Mesenchymal stem cell (in vitro differentiated cells and primary cell): ENCODE results near the gene MTHFD1.
"Not testable (repeated sequence)": the region's sequence is repeated elsewhere in the genome, so short reads cannot be mapped to it uniquely, and the experiment has no call there.

Experiments used
- DNase-seq: peaks from one replicate; pipeline ENCODE4 v3.0.0-alpha.2; 2013
- H2AFZ ChIP-seq: one replicate; pipeline ENCODE4 v1.6.1; 2013; ENCODE audit warnings: low read depth, mild to moderate bottlenecking, control low read depth, inconsistent platforms, low read length, moderate library complexity
- H2AK5ac ChIP-seq: 2 replicates; pipeline ENCODE4 v1.6.1; 2013; ENCODE audit warnings: low read length, moderate library complexity, mild to moderate bottlenecking, inconsistent platforms; ENCODE audit not compliant: severe bottlenecking
- H2BK120ac ChIP-seq: one replicate; pipeline ENCODE4 v1.6.1; 2013; ENCODE audit warnings: low read depth, mild to moderate bottlenecking, inconsistent platforms, low read length, moderate library complexity
- H2BK12ac ChIP-seq, 2 experiments: one replicate each; pipeline ENCODE4 v1.6.1; 2013; ENCODE audit warnings: inconsistent platforms in 2 of 2, low read length in 2 of 2, mild to moderate bottlenecking in 2 of 2, moderate library complexity in 2 of 2, control low read depth in 1 of 2
- H2BK15ac ChIP-seq: one replicate; pipeline ENCODE4 v1.6.1; 2013; ENCODE audit warnings: mild to moderate bottlenecking, low read depth, inconsistent platforms; ENCODE audit not compliant: poor library complexity, severe bottlenecking
- H2BK5ac ChIP-seq: 2 replicates; pipeline ENCODE4 v1.6.1; 2013; ENCODE audit warnings: low read depth, mild to moderate bottlenecking, low read length, control low read depth, inconsistent platforms; ENCODE audit not compliant: poor library complexity, severe bottlenecking
- H3K14ac ChIP-seq, 2 experiments: one replicate each; pipeline ENCODE4 v1.6.1; 2013; ENCODE audit warnings: inconsistent platforms in 2 of 2, low read length in 2 of 2, control low read depth in 1 of 2, mild to moderate bottlenecking in 1 of 2, moderate library complexity in 1 of 2
- H3K18ac ChIP-seq, 2 experiments: one replicate each; pipeline ENCODE4 v1.6.1; 2013; ENCODE audit warnings: inconsistent platforms in 2 of 2, low read length in 2 of 2, control low read depth in 1 of 2, low read depth in 1 of 2, mild to moderate bottlenecking in 1 of 2
- H3K23ac ChIP-seq, 2 experiments: one replicate each; pipeline ENCODE4 v1.6.1; 2013; ENCODE audit warnings: inconsistent platforms in 2 of 2, low read length in 2 of 2, mild to moderate bottlenecking in 2 of 2, moderate library complexity in 2 of 2, control low read depth in 1 of 2
- H3K27ac ChIP-seq: 2 replicates; pipeline ENCODE4 v1.5.1; 2013; ENCODE audit warnings: mild to moderate bottlenecking, moderate library complexity, low read length, control low read depth, inconsistent platforms; ENCODE audit not compliant: poor library complexity, severe bottlenecking
- H3K27me3 ChIP-seq, 2 experiments: 2 replicates each; pipeline versions ENCODE4 v1.6.1 to v1.7.0; 2013; ENCODE audit warnings: low read length in 2 of 2, mild to moderate bottlenecking in 2 of 2, moderate library complexity in 2 of 2, control low read depth in 1 of 2, inconsistent platforms in 1 of 2; ENCODE audit not compliant: control insufficient read depth in 1 of 2, insufficient read depth in 1 of 2
- H3K36me3 ChIP-seq, 2 experiments: 2 replicates each; pipeline versions ENCODE4 v1.6.1 to v1.7.0; 2013; ENCODE audit warnings: low read length in 2 of 2, control low read depth in 1 of 2, inconsistent platforms in 1 of 2, low read depth in 1 of 2, mild to moderate bottlenecking in 1 of 2; ENCODE audit not compliant: insufficient read depth in 2 of 2, control insufficient read depth in 1 of 2
- H3K4ac ChIP-seq, 2 experiments: one replicate each; pipeline ENCODE4 v1.6.1; 2013; ENCODE audit warnings: inconsistent platforms in 2 of 2, low read length in 2 of 2, mild to moderate bottlenecking in 2 of 2, moderate library complexity in 2 of 2, control low read depth in 1 of 2, low read depth in 1 of 2
- H3K4me1 ChIP-seq: 2 replicates; pipeline ENCODE4 v1.6.1; 2013; ENCODE audit warnings: low read depth, low read length, control low read depth; ENCODE audit not compliant: control insufficient read depth, insufficient read depth
- H3K4me2 ChIP-seq: 2 replicates; pipeline ENCODE4 v1.6.1; 2013; ENCODE audit warnings: low read length, mild to moderate bottlenecking, inconsistent platforms; ENCODE audit not compliant: poor library complexity, severe bottlenecking
- H3K4me3 ChIP-seq, 2 experiments: 2 replicates each; pipeline versions ENCODE4 v1.5.1 to v1.7.0; 2013; ENCODE audit warnings: low read length in 2 of 2, mild to moderate bottlenecking in 2 of 2, control low read depth in 1 of 2, low read depth in 1 of 2; ENCODE audit not compliant: insufficient read depth in 1 of 2
- H3K79me1 ChIP-seq: replicated peaks from 2 replicates; pipeline ENCODE4 v1.6.1; 2013; ENCODE audit warnings: mild to moderate bottlenecking, control low read depth, low read length, inconsistent platforms; ENCODE audit not compliant: poor library complexity, severe bottlenecking
- H3K9ac ChIP-seq: 2 replicates; pipeline ENCODE4 v1.7.0; 2013; ENCODE audit warnings: mild to moderate bottlenecking, low read length, moderate library complexity
- H3K9me3 ChIP-seq: 2 replicates; pipeline ENCODE4 v1.7.0; 2013; ENCODE audit warnings: mild to moderate bottlenecking, low read length; ENCODE audit not compliant: control insufficient read depth
- H4K8ac ChIP-seq: one replicate; pipeline ENCODE4 v1.6.1; 2013; ENCODE audit warnings: inconsistent platforms, mild to moderate bottlenecking, low read length, moderate library complexity
- H4K91ac ChIP-seq: one replicate; pipeline ENCODE4 v1.6.1; 2013; ENCODE audit warnings: mild to moderate bottlenecking, low read length, inconsistent platforms
- WGBS: methylation state at CpG from one replicate; pipeline ENCODE4 v1.1.7; 2013; ENCODE audit warnings: mixed read lengths; 5-methylcytosine and 5-hydroxymethylcytosine counted together

MTHFD1 gene

GRCh38 chr14:64391986-64392385 lies 3.8 kb downstream of the MTHFD1 start:
- WGBS, result 96% methylated on average over 2 of the region's 2 CpGs
- Histone ChIP-seq H3K18ac (no peak overlapping the region), H3K4me2 (no peak overlapping the region), H3K9ac (no peak overlapping the region), H3K4me1 (no peaks in the 10 kb centered on the region), H2AK5ac (no peak overlapping the region), H3K9me3 (no peaks in the 10 kb centered on the region), H3K79me1 (peaks cover 23% of the 10 kb centered on the region), H3K23ac (no peak overlapping the region), H2BK5ac (no peak overlapping the region), H2BK12ac (no peak overlapping the region), H3K27ac (no peak overlapping the region), H3K14ac (no peak overlapping the region), H3K4me3 (no peak overlapping the region), H2BK120ac (no peak overlapping the region), H2BK15ac (peak overlapping the region; percentile 36), H4K8ac (no peak overlapping the region), H4K91ac (no peak overlapping the region), H3K27me3 (no peaks in the 10 kb centered on the region), H2AFZ (no peak overlapping the region), H3K4ac (no peak overlapping the region), H3K36me3 (peaks cover 11 to 19% of the 10 kb centered on the region in 2 experiments)
- no peak for DNase-seq

- Histone ChIP-seq H3K79me1 (peaks cover 19% of the 10 kb centered on the region), H3K23ac (peak overlapping the region; percentile 46 to 60), H3K36me3 (peaks cover 11 to 19% of the 10 kb centered on the region in 2 experiments), H4K91ac (peak overlapping the region; percentile 48), H4K8ac (peak overlapping the region; percentile 55)
- H3K4me3 ChIP-seq, H2AFZ ChIP-seq, H3K4me1 ChIP-seq, H3K9ac ChIP-seq, H3K4ac ChIP-seq, H3K4me2 ChIP-seq, H3K18ac ChIP-seq, H3K27ac ChIP-seq, H3K9me3 ChIP-seq, H2BK12ac ChIP-seq, H2BK5ac ChIP-seq, H3K14ac ChIP-seq, H2AK5ac ChIP-seq, H2BK15ac ChIP-seq, H2BK120ac ChIP-seq, DNase-seq, H3K27me3 ChIP-seq: not testable (repeated sequence)
- WGBS, result over 99% methylated on average over 3 of the region's 3 CpGs
Observed at GRCh38 chr14:64393189-64393726, 5.1 kb downstream of the MTHFD1 start.

- no peak for DNase-seq
- 45% methylated on average over 2 of the region's 2 CpGs for WGBS
Observed at GRCh38 chr14:64394423-64394822, 6.3 kb downstream of the MTHFD1 start.

GRCh38 chr14:64394977-64395633 lies 7.0 kb downstream of the MTHFD1 start:
- no peak overlapping the region for H3K4ac ChIP-seq
- H3K27me3 ChIP-seq, result no peaks in the 10 kb centered on the region
- no peak overlapping the region for H2BK12ac ChIP-seq
- H3K18ac ChIP-seq, result no peak overlapping the region
- H4K8ac ChIP-seq, result no peak overlapping the region
- H3K4me2 ChIP-seq, result no peak overlapping the region
- no peak overlapping the region for H2BK5ac ChIP-seq
- no peak overlapping the region for H2BK120ac ChIP-seq
- peaks cover 11 to 19% of the 10 kb centered on the region in 2 experiments for H3K36me3 ChIP-seq
- H2AK5ac ChIP-seq, result no peak overlapping the region
- no peak overlapping the region for H3K4me3 ChIP-seq
- H3K9me3 ChIP-seq, result no peaks in the 10 kb centered on the region
- WGBS, result 97% methylated on average over 3 of the region's 4 CpGs
- no peak overlapping the region for H4K91ac ChIP-seq
- no peak for DNase-seq
- no peaks in the 10 kb centered on the region for H3K4me1 ChIP-seq
- peaks cover 19% of the 10 kb centered on the region for H3K79me1 ChIP-seq
- H3K9ac ChIP-seq, result no peak overlapping the region
- no peak overlapping the region for H3K14ac ChIP-seq
- no peak overlapping the region for H2AFZ ChIP-seq
- no peak overlapping the region for H3K23ac ChIP-seq
- no peak overlapping the region for H2BK15ac ChIP-seq
- no peak overlapping the region for H3K27ac ChIP-seq

More at GRCh38 chr14:64394423-64394822, 6.3 kb downstream of the MTHFD1 start:
- H3K27me3 ChIP-seq, result no peaks in the 10 kb centered on the region
- no peak overlapping the region for H3K4me2 ChIP-seq
- H3K4ac ChIP-seq, result no peak overlapping the region
- no peak overlapping the region for H2AFZ ChIP-seq
- no peak overlapping the region for H4K8ac ChIP-seq
- no peak overlapping the region for H2BK15ac ChIP-seq
- H2AK5ac ChIP-seq, result no peak overlapping the region
- H3K18ac ChIP-seq, result no peak overlapping the region
- no peak overlapping the region for H2BK12ac ChIP-seq
- no peak overlapping the region for H3K27ac ChIP-seq
- H4K91ac ChIP-seq, result no peak overlapping the region
- no peak overlapping the region for H2BK5ac ChIP-seq
- no peaks in the 10 kb centered on the region for H3K9me3 ChIP-seq
- H2BK120ac ChIP-seq, result no peak overlapping the region
- no peak overlapping the region for H3K4me3 ChIP-seq
- H3K4me1 ChIP-seq, result no peaks in the 10 kb centered on the region
- no peak overlapping the region for H3K9ac ChIP-seq
- no peak overlapping the region for H3K23ac ChIP-seq
- peaks cover 19% of the 10 kb centered on the region for H3K79me1 ChIP-seq
- H3K36me3 ChIP-seq, result peaks cover 11 to 19% of the 10 kb centered on the region in 2 experiments
- no peak overlapping the region for H3K14ac ChIP-seq
